ENCODE data around the gene ARL8B.
"Not testable (repeated sequence)": the region's sequence is repeated elsewhere in the genome, so short reads cannot be mapped to it uniquely, and the experiment has no call there.

Gene ARL8B

GRCh38 chr3:5096336-5097008 is 25.6 kb upstream of the ARL8B start:
- Histone ChIP-seq H3K4me1 (no peaks in the 10 kb centered on the region), H3K4me2 (ENCODE audit: low read length) (no peak overlapping the region), H3K27me3 (ENCODE audit: control insufficient read depth, insufficient read depth, low read length) (no peaks in the 10 kb centered on the region), H3K9ac (no peak overlapping the region), H2AFZ (no peak overlapping the region), H3K79me2 (no peaks in the 10 kb centered on the region), H3K36me3 (ENCODE audit: control insufficient read depth, insufficient read depth, low read length) (no peaks in the 10 kb centered on the region), H3K27ac (no peak overlapping the region), H3K4me3 (ENCODE audit: low read depth, low read length) (no peak overlapping the region), H3K9me3 (ENCODE audit: control insufficient read depth, low read length) (no peaks in the 10 kb centered on the region)
- no peak for TF ChIP-seq CTCF (IDR thresholded peaks at IDR 0.05)

GRCh38 chr3:5098346-5098745 is 23.7 kb upstream of the ARL8B start:
- H3K4me1 ChIP-seq, result no peaks in the 10 kb centered on the region
- H2AFZ ChIP-seq, result no peak overlapping the region
- no peak overlapping the region for H3K4me3 ChIP-seq (ENCODE audit: low read depth, low read length)
- no peak overlapping the region for H3K9ac ChIP-seq
- no peaks in the 10 kb centered on the region for H3K79me2 ChIP-seq
- TF ChIP-seq CTCF (IDR thresholded peaks at IDR 0.05), result no peak
- no peaks in the 10 kb centered on the region for H3K36me3 ChIP-seq (ENCODE audit: control insufficient read depth, insufficient read depth, low read length)
- H3K9me3 ChIP-seq (ENCODE audit: control insufficient read depth, low read length), result no peaks in the 10 kb centered on the region
- no peak overlapping the region for H3K27ac ChIP-seq
- H3K27me3 ChIP-seq (ENCODE audit: control insufficient read depth, insufficient read depth, low read length), result no peaks in the 10 kb centered on the region
- H3K4me2 ChIP-seq (ENCODE audit: low read length), result no peak overlapping the region

GRCh38 chr3:5102532-5102931 is 19.6 kb upstream of the ARL8B start:
- H3K4me1 ChIP-seq, result no peaks in the 10 kb centered on the region
- H3K79me2 ChIP-seq, result no peaks in the 10 kb centered on the region
- H3K27me3 ChIP-seq (ENCODE audit: control insufficient read depth, insufficient read depth, low read length), result no peaks in the 10 kb centered on the region
- TF ChIP-seq CTCF (IDR thresholded peaks at IDR 0.05), result no peak
- no peak overlapping the region for H2AFZ ChIP-seq
- H3K4me2 ChIP-seq (ENCODE audit: low read length), result no peak overlapping the region
- H3K9me3 ChIP-seq (ENCODE audit: control insufficient read depth, low read length), result no peaks in the 10 kb centered on the region
- no peak overlapping the region for H3K27ac ChIP-seq
- H3K36me3 ChIP-seq (ENCODE audit: control insufficient read depth, insufficient read depth, low read length), result no peaks in the 10 kb centered on the region
- H3K4me3 ChIP-seq (ENCODE audit: low read depth, low read length), result no peak overlapping the region
- no peak overlapping the region for H3K9ac ChIP-seq

DNA sequence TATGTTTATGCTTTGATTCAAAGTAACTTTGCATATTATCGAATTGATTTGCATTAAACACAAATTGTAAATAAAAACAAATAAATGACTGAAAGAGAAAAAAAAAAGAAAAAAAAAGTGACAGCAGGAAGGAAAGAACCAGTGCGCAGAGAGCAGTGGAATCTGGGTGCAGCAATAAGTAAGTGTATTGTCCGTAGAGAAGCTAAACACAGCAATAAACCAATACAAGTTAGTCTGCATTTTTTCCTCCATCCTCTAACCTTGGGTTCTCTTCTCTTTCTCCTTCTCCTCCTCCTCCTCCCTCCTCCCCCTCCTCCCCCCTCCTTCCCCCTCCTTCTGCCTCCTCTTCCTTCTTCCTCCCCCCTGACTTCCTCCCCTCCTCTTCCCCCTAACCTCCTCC is 18.3 kb upstream of the ARL8B start:
- Histone ChIP-seq H3K36me3 (ENCODE audit: control insufficient read depth, insufficient read depth, low read length) (no peaks in the 10 kb centered on the region), H3K27ac (no peak overlapping the region), H3K4me1 (no peaks in the 10 kb centered on the region), H3K4me2 (ENCODE audit: low read length) (no peak overlapping the region), H3K9ac (no peak overlapping the region), H3K79me2 (no peaks in the 10 kb centered on the region), H3K9me3 (ENCODE audit: control insufficient read depth, low read length) (no peaks in the 10 kb centered on the region), H2AFZ (no peak overlapping the region), H3K4me3 (ENCODE audit: low read depth, low read length) (no peak overlapping the region), H3K27me3 (ENCODE audit: control insufficient read depth, insufficient read depth, low read length) (no peaks in the 10 kb centered on the region)
- TF ChIP-seq CTCF (IDR thresholded peaks at IDR 0.05), result no peak

GRCh38 chr3:5105050-5105449 is 17.0 kb upstream of the ARL8B start:
- Histone ChIP-seq H3K4me1 (no peaks in the 10 kb centered on the region), H3K36me3 (ENCODE audit: control insufficient read depth, insufficient read depth, low read length) (no peaks in the 10 kb centered on the region), H3K79me2 (no peaks in the 10 kb centered on the region), H3K4me2 (ENCODE audit: low read length) (no peak overlapping the region), H3K9me3 (ENCODE audit: control insufficient read depth, low read length) (no peaks in the 10 kb centered on the region), H3K27me3 (ENCODE audit: control insufficient read depth, insufficient read depth, low read length) (no peaks in the 10 kb centered on the region), H3K9ac (no peak overlapping the region), H2AFZ (no peak overlapping the region), H3K4me3 (ENCODE audit: low read depth, low read length) (no peak overlapping the region), H3K27ac (no peak overlapping the region)
- no peak for TF ChIP-seq CTCF (IDR thresholded peaks at IDR 0.05)

- not testable (repeated sequence) for H3K36me3 ChIP-seq (ENCODE audit: control insufficient read depth, insufficient read depth, low read length); H3K4me1 ChIP-seq; H3K79me2 ChIP-seq; H3K4me2 ChIP-seq (ENCODE audit: low read length); H2AFZ ChIP-seq; H3K9me3 ChIP-seq (ENCODE audit: control insufficient read depth, low read length); H3K27ac ChIP-seq; H3K4me3 ChIP-seq (ENCODE audit: low read depth, low read length); H3K9ac ChIP-seq; H3K27me3 ChIP-seq (ENCODE audit: control insufficient read depth, insufficient read depth, low read length)
These were observed 15.7 kb upstream of the ARL8B start for GRCh38 chr3:5106371-5106770.

DNA sequence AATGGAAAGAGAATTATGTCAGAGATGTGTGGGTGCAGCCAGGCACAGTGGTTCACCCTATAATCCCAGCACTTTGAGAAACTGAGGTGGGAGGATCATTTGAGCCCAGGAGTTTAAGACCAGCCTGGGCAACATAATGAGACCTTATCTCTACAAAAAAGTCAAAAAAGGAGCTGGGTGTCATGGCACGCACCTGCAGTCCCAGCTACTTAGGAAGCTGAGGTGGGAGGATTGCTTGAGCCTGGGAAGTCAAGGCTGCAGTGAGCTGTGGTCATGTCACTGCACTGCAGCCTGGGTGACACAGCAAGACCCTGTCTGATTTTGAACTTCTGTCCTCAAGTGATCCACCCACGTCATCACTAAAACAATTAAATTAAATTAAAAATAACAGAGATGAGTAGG is 15.2 kb upstream of the ARL8B start:
- not testable (repeated sequence) for H3K36me3 ChIP-seq (ENCODE audit: control insufficient read depth, insufficient read depth, low read length)

More for the DNA sequence above, 15.2 kb upstream of the ARL8B start:
- H3K4me3 ChIP-seq (ENCODE audit: low read depth, low read length); H3K9me3 ChIP-seq (ENCODE audit: control insufficient read depth, low read length); H3K4me2 ChIP-seq (ENCODE audit: low read length); H3K9ac ChIP-seq; H3K27me3 ChIP-seq (ENCODE audit: control insufficient read depth, insufficient read depth, low read length); H3K79me2 ChIP-seq; H3K27ac ChIP-seq; H2AFZ ChIP-seq; H3K4me1 ChIP-seq: not testable (repeated sequence)

Data from parathyroid adenoma (tissue), 2 donors.